Femur (tissue), 1 donor: ENCODE results near the gene TIMP3.

Experiments
- DNase-seq: peaks from one replicate; pipeline ENCODE4 v3.0.0-alpha.2; 2017

The TIMP3 gene

DNA sequence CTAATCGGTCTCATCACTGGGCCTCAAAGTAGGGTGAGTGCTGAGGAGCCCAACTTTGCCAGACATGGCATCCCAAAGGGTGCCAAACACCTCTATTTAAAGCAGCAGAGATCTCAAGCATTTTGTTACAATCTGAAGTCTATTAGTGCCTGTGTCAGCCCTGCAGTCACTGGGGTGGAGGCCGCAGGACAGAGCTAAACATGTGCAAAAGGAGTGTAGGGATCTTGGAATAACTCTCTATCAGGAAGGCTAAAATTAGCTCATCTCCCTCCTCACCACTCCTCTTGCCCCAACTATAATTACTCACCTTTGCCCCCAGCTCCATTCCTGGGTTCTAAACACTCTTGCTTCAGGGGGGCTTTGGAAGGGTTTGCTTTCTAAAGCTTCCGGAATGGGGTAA is 87.5 kb downstream of the TIMP3 start:
- DNase-seq: no peak

DNA sequence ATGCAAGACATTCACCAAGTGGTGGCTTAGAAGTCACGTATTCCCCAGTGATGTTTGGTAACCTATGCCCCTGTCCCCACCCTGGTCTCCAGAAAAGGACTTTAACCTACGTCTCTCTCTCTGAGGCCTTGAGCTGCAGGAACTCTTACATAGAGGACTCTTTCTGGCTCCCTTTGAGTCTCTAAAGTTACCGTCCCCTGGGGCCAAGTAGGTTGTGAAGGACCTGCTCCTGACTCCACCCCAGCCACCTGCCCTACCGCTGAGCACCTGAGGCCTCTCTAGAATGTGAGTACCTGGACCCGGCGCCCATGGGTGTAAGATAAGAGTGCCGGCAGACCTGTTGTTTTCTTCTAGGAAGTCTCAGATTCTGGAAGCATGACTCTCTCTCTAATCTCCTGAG is 95.4 kb downstream of the TIMP3 start:
- DNase-seq: no peak

GRCh38 chr22:32897400-32897799 is 95.9 kb downstream of the TIMP3 start:
- no peak for DNase-seq

DNA sequence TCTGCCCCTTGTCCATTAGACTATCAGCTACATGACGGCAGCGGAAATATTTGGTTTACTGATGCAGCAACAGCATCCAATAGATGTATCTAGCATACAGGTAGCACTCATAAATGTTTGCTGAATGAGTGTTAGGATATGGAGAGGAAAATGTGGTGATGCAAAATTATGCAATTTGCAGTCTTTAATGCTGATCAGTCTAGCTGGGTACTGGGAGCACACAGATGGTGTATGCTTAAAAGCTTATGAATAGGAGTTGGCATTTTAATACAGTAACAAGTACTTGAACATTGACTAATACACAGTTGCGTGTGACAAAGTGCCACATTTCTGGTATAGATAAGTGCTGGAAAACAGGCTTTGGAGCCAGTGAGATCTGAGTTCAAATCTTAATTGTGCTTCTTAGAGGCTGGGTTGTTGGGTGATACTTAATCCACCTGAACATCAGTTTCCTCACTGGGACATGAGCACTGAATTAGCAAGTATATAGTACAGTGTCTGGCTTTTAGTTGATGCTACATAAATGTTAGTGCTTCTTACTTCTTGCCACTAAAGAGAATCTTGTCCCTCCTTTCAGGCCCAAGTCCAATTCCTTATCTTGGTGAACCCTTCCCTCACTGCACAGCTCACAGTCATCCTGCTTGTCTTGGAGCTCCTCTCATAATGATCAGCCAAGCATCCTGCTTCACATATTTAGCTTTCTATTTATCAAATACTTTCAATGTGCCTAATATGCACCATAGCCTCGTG is 99.6 kb downstream of the TIMP3 start:
- DNase-seq: no peak

DNA sequence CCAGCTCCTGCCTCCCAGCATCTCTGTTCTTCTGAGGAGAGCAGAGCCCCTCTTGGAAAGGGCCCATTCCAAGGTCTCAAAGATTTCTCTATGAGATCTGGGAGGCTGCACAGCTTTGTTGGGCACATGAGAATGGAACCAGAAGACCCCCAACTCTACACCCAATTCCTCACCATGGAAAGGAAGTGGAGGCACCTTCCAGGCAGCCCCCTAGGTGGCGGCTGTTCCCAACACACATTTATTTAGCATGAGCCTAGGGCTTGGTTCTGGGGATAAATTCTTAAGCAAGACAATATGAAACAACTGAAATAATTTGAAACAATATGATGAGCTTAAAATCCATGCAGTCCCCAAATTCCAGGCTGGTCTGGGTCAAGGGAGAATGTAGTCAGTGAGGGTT is 100.4 kb downstream of the TIMP3 start:
- DNase-seq: no peak

DNA sequence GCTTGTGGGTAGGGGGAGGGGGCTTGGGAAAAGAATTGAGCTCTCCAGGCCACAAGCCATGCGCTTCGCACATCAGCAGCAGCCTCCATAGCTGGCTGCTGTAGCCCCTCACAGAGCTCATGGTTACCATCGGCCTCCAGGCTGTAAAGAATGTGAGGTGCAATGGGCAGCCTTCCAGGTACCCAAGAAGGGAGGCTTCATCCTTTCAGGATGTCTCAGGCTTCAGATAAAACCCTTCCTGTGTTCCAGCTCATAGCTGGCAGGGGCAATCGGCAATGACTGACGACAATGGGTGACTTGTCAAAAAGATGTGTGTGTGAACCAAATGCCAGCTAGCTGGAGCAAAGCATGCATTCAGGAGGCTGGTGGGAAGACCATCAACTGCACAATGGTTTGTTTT is 102.0 kb downstream of the TIMP3 start:
- DNase-seq: no peak

- peak; percentile 52 for DNase-seq
Observed at GRCh38 chr22:32904044-32904443, 102.5 kb downstream of the TIMP3 start.

DNA sequence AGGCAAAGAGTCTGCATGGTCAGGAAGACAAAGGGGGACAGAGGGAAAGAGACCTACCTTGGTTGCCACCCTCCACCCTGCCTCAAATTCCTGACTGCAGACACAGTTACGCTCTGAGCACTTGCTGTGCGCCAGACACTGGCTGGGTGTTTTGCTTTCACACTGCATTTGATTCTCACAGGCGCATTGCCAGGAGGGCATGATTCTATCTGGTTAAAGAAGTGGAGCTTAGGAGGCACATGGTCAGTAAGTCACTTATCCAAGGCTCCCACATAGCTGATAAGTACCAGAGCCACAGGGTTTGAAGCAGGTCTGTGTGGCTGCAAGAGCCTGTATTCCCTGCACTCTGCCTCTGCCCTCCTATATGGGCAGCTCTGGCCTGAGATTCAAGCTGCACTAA is 103.9 kb downstream of the TIMP3 start:
- DNase-seq: peak; percentile 31

DNA sequence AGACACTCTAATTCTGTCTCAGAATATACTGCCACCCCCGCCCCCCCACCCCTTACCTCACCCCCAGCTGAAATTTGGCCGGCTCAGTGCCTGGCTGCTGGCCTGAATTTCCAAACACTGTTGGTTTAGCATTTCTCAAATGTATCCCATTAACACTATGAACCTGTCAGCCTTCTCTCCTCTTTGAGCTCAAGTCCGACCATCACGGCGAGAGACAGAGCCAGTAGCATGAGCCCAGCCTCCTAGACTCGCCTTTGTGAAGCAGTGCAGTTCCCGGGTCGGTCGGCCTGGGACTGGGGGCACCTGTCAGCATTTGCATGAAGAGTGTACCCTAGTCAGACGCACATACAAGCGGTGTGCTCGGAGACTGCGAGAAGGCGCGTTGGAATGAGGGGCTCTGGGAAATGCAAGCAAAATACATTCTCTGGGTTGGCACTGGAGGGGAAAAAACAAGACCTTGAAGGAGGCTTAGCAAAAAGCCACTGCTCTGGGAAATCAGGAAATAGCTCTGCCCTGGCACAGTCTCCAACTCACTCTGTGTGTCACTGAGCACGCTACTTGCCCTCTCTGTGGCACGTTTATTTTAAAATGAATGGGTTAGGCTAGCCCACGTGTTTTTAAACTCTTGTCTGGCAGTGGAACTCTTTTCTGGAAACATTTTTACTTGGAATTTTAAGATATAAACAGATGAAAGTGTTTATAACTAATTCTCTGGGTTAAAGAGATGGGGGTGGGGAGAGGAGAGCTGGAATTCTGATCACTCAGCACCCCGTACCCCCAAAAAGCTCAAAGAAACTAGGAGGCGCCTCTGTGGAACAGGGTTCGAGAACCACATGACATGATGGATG is 108.3 kb downstream of the TIMP3 start:
- DNase-seq: no peak

DNA sequence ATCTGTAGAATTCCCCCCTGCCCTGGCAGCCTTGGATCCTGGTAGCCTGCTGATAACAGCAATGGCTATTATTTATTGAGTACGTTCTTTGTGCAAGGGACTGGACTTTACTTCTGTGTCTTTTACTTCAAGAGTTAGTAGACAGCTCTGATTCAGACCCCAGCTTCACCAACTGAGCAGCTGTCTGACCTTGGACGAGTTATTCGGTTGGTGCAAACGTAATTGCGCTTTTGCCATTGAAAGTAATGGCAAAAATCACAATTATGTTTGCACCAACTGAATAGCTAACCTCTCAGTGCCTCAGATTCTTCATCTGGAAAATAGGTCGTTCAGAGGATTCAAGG is 108.9 kb downstream of the TIMP3 start:
- DNase-seq: no peak

- peak; percentile 25 for DNase-seq
Observed at GRCh38 chr22:32911503-32911902, 110.0 kb downstream of the TIMP3 start.
